ENCODE results near the gene LILRB3. TPM values are rescaled to one million over a fixed set of nuclear protein-coding genes. Genes with fewer than 3 reads are reported as not detected.

Gene LILRB3
- total RNA-seq (2022; extraction: Qiagen RNA extraction; ENCODE audit: low read depth) = 0.04 to 0.17 TPM (median 0.11 TPM) in 3 of 5 replicates, not detected in the others

DNA sequence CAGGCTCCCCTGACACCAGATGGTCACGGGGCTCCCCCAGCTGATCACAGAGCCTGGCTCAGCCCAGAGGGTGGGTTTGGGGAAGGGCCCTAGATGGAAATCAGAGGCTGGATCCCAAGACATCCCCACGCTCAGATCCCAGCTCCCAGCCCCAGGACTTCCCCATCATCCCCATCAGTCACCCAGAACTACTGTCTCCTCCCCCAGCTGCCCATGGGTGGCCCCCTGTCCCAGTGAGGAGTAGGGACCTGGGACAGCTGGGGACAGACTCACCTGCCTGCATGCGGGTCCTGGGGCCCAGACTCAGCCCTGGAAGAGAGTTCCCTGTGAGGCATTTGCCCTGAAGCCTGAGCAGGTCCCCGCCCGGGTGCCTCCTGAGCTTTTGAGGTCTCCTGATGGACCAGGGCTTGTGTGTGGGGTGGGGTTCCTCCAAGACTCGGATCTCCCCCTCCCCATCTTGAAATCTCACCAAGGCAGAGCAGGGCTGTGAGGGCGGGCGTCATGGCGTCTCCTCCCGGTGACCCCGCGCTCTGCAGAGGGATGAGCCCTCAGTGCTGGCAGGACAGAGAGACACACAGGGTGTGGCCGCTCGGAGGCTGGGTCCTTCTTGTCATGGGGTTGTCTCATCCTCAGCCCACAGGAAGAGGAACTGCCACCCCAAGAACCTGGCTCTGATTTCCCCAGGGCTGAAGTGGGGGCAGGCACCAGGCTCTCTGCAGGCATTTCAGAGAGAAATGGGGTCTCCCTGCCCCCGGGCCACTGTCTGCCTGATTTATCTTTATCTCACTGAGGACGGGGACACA lies at the start of gene LILRB3:
TSS of gene LILRB3 (minus strand) at position 534 of the 803 bp plus-strand sequence. CDS start at position 503, 31 bp downstream.

DNA sequence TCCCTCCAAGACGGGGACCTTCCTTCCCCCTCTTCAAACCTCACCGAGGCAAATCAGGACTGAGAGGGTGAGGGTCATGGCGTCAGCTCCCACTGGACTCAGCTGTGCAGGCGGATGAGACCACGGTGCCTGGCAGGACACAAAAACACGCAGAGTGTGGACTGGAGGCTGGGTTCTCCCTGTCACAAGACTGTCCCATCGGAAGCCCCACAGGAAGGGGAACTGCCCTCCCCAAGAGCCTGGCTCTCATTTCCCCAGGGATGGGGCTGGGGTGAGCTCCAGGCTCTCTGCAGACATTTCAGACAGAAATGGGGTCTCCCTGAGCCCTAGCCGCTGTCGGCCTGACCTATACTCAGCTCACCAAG lies 34.3 kb upstream of the LILRB3 start, which contains the start of gene LILRB5:
TSS of gene LILRB5 (minus strand) at position 158 of the 365 bp plus-strand sequence. CDS start at position 78, 80 bp downstream.

DNA sequence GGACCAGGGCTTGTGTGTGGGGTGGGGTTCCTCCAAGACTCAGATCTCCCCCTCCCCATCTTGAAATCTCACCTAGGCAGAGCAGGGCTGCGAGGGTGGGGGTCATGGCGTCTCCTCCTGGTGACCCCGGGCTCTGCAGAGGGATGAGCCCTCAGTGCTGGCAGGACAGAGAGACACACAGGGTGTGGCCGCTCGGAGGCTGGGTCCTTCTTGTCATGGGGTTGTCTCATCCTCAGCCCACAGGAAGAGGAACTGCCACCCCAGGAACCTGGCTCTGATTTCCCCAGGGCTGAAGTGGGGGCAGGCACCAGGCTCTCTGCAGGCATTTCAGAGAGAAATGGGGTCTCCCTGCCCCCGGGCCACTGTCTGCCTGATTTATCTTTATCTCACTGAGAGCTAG lies 19.8 kb upstream of the LILRB3 start, which contains the start of gene LILRA6:
TSS of gene LILRA6 (minus strand) at position 145 of the 400 bp plus-strand sequence.

DNA sequence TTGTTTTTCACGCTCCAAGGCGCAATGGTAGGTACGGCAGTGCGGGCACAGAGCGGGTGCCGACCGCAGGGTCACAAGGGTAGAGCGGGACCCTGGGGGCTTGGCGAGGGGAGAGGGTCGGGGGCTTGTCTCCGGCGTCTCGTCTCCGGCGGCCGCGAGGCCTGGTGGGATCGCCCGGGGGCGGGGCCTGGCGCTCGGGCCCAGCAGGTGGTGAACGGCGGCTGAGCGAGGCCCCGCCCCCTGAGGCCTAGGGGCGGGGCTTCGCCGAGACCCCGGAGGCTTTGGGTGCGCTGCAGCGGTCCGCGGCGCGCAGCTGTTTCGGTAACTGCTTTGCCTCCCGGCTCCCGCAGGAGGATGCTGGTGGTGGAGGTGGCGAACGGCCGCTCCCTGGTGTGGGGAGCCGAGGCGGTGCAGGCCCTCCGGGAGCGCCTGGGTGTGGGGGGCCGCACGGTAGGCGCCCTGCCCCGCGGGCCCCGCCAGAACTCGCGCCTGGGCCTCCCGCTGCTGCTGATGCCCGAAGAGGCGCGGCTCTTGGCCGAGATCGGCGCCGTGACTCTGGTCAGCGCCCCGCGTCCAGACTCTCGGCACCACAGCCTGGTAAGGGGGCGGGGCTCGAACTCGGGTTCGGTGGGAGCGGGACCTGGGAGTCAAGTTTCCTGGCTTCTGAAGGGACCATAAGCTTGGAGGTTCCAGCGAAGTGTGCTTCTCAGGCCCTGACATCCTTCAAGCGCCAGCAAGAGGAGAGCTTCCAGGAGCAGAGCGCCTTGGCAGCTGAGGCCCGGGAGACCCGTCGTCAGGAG lies 31.6 kb downstream of the LILRB3 start, which contains the start of gene TSEN34:
TSS of gene TSEN34 (plus strand) at position 298 of the 800 bp plus-strand sequence. CDS start at position 355, 57 bp downstream.

DNA sequence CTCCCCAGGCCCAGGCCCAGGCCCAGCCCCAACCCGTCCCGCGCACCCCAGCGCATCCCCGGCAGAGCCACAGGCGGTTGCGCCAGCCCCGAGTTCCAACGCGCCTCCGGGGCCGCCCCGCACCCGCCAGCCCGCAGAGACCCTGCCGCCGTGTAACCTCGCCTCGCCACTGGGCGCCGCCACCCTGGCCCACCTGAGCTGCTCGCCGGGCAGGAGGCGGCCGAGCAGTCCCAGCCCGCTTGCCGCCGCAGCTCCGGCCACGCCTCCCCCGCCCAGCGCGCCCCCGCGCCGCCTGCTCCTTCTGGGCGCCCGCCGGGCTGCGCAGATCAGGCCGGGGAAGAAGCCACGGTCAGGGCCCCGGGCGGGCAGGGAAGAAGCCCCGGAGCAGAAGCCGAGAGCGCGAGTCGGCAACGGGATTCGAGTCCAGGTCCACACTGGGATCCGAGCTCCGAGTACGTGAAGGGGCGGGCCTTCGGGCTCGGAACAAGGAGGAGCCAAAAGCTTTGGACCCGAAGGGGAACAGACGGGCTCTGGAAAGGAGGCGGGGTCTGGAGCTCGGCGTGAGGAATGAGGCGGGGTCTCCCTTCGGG lies 33.6 kb downstream of the LILRB3 start, which contains the start of gene MBOAT7:
TSS of gene MBOAT7 (minus strand) at position 436 of the 590 bp plus-strand sequence. CDS start 1,072 bp downstream, outside the sequence.

DNA sequence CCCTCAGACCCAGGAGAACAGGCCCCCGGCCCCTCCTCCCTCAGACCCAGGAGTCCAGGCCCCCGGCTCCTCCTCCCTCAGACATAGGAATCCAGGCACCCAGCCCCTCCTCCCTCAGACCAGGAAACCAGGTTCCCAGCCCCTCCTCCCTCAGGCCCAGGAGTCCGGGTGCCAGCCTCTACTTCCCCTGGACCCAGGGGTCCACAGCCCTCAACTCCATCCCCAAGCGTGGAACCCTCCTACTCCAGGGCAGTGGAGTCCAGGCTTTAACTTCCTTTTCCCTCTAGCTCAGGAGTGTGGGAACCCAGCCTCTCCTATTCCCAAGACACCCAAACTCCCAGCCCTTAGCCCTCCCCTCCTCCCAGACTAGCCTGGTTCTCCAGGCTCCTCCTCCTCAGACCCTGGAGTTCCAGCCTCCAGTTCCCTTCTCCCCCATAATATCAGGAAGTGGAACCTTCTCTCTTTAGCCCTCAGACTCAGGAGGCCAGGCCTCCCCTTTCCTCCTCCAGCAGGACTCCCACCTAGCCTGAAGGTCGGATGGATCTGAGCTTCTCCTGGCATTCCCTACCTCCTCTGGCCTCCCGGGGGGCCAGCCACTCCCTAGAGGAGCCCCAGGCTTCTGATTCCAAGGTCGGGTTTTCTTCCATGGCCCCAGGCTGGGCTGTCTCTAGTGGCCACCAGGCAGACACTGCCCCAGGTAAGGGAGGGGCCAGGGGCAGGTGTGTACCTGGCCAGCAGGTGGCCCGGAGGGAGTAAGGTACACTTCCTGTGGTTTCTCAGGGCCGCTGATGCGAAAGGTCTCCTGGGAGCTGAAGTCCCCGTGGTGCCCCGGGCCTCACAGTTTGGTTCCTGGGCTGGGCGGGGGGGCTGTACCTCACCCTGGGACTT lies 50.1 kb downstream of the LILRB3 start, which contains the start of gene TMC4:
TSS of gene TMC4 (minus strand) at position 690 of the 888 bp plus-strand sequence. CDS start at position 647, 43 bp downstream.

Other genes with a start within 250 kb of the LILRB3 start
- gene CACNG6, start 231.4 kb downstream of the LILRB3 start, total RNA-seq (2022; extraction: Qiagen RNA extraction; ENCODE audit: low read depth) = 10.7 to 12.6 TPM (median 11.2 TPM) in 5 replicates
- gene VSTM1, start 159.1 kb downstream of the LILRB3 start, total RNA-seq (2022; extraction: Qiagen RNA extraction; ENCODE audit: low read depth) = 0.48 to 1.0 TPM (median 0.62 TPM) in 5 replicates
- not detected in 5 replicates for gene TARM1, start 141.6 kb downstream of the LILRB3 start, total RNA-seq (2022; extraction: Qiagen RNA extraction; ENCODE audit: low read depth)
- gene OSCAR, start 122.2 kb downstream of the LILRB3 start, total RNA-seq (2022; extraction: Qiagen RNA extraction; ENCODE audit: low read depth) = 0.25 to 0.47 TPM (median 0.42 TPM) in 4 of 5 replicates, not detected in the other
- 201 to 236 TPM (median 209 TPM) in 5 replicates for gene NDUFA3, start 120.2 kb downstream of the LILRB3 start, total RNA-seq (2022; extraction: Qiagen RNA extraction; ENCODE audit: low read depth)
- 21.0 to 32.2 TPM (median 23.7 TPM) in 5 replicates for gene TFPT, start 107.3 kb downstream of the LILRB3 start, total RNA-seq (2022; extraction: Qiagen RNA extraction; ENCODE audit: low read depth)
- 109 to 123 TPM (median 115 TPM) in 5 replicates for gene PRPF31, start 107.3 kb downstream of the LILRB3 start, total RNA-seq (2022; extraction: Qiagen RNA extraction; ENCODE audit: low read depth)
- 58.2 to 75.0 TPM (median 66.9 TPM) in 5 replicates for gene CNOT3, start 85.2 kb downstream of the LILRB3 start, total RNA-seq (2022; extraction: Qiagen RNA extraction; ENCODE audit: low read depth)
- gene LENG1, start 63.3 kb downstream of the LILRB3 start, total RNA-seq (2022; extraction: Qiagen RNA extraction; ENCODE audit: low read depth) = 8.2 to 9.7 TPM (median 8.5 TPM) in 5 replicates
- 0.99 to 1.2 TPM (median 1.1 TPM) in 5 replicates for gene TMC4, start 49.8 kb downstream of the LILRB3 start, total RNA-seq (2022; extraction: Qiagen RNA extraction; ENCODE audit: low read depth)
- gene MBOAT7, start 33.4 kb downstream of the LILRB3 start, total RNA-seq (2022; extraction: Qiagen RNA extraction; ENCODE audit: low read depth) = 125 to 191 TPM (median 159 TPM) in 5 replicates
- gene TSEN34, start 31.7 kb downstream of the LILRB3 start, total RNA-seq (2022; extraction: Qiagen RNA extraction; ENCODE audit: low read depth) = 84.4 to 129 TPM (median 119 TPM) in 5 replicates
- 2,084 to 2,876 TPM (median 2,101 TPM) in 5 replicates for gene RPS9, start 22.1 kb downstream of the LILRB3 start, total RNA-seq (2022; extraction: Qiagen RNA extraction; ENCODE audit: low read depth)
- not detected in 5 replicates for gene LILRA6, start 19.8 kb upstream of the LILRB3 start, total RNA-seq (2022; extraction: Qiagen RNA extraction; ENCODE audit: low read depth)
- 0.02 TPM in 1 of 5 replicates, not detected in the others for gene LILRB5, start 34.3 kb upstream of the LILRB3 start, total RNA-seq (2022; extraction: Qiagen RNA extraction; ENCODE audit: low read depth)
- gene LILRB2, start 58.1 kb upstream of the LILRB3 start, total RNA-seq (2022; extraction: Qiagen RNA extraction; ENCODE audit: low read depth) = 0.05 to 0.09 TPM (median 0.05 TPM) in 4 of 5 replicates, not detected in the other
- gene LILRA5, start 90.2 kb upstream of the LILRB3 start, total RNA-seq (2022; extraction: Qiagen RNA extraction; ENCODE audit: low read depth) = not detected in 5 replicates
- gene LILRA4, start 116.2 kb upstream of the LILRB3 start, total RNA-seq (2022; extraction: Qiagen RNA extraction; ENCODE audit: low read depth) = 0.08 TPM in 1 of 5 replicates, not detected in the others
- gene LAIR1, start 141.9 kb upstream of the LILRB3 start, total RNA-seq (2022; extraction: Qiagen RNA extraction; ENCODE audit: low read depth) = 0.16 TPM in 1 of 5 replicates, not detected in the others
- gene TTYH1, start 192.5 kb upstream of the LILRB3 start, total RNA-seq (2022; extraction: Qiagen RNA extraction; ENCODE audit: low read depth) = 0.14 to 0.34 TPM (median 0.25 TPM) in 4 of 5 replicates, not detected in the other
- 69.7 to 124 TPM (median 109 TPM) in 5 replicates for gene LENG8, start 226.2 kb upstream of the LILRB3 start, total RNA-seq (2022; extraction: Qiagen RNA extraction; ENCODE audit: low read depth)
- gene LENG9, start 240.8 kb upstream of the LILRB3 start, total RNA-seq (2022; extraction: Qiagen RNA extraction; ENCODE audit: low read depth) = 5.4 to 8.0 TPM (median 6.7 TPM) in 5 replicates